Spleen (tissue), 11 donors: ENCODE data around the gene DOCK2. TPM values are rescaled to one million over a fixed set of nuclear protein-coding genes. Genes with fewer than 3 reads are reported as not detected.

Experiments
- DNase-seq: peaks from one replicate; pipeline ENCODE4 v3.0.0-alpha.2; 2020
- H3K27ac ChIP-seq, 8 donors: fragments of 200-600 bp; sonication (generic) in 7 of 8; 1 replicate in 4 of 8; 2 replicates in 4 of 8; pipeline versions ENCODE4 v1.5.0 to v1.8.0; 2016 to 2021; ENCODE audit warnings: inconsistent platforms in 4 of 8, mild to moderate bottlenecking in 4 of 8, moderate library complexity in 1 of 8
- H3K27me3 ChIP-seq, 7 donors: fragments of 200-600 bp; sonication (generic) in 6 of 7; replicated peaks in 1 of 7; 1 replicate in 4 of 7; 2 replicates in 3 of 7; pipeline versions ENCODE4 v1.5.0 to v1.8.0; 2016 to 2021; ENCODE audit warnings: inconsistent platforms in 3 of 7, mild to moderate bottlenecking in 1 of 7
- H3K36me3 ChIP-seq, 6 donors: fragments of 200-600 bp; sonication (generic) in 5 of 6; 1 replicate in 4 of 6; 2 replicates in 2 of 6; pipeline versions ENCODE4 v1.5.0 to v1.8.0; 2016 to 2021; ENCODE audit warnings: inconsistent platforms in 2 of 6
- H3K4me1 ChIP-seq, 6 donors: fragments of 200-600 bp; sonication (generic) in 5 of 6; 1 replicate in 3 of 6; 2 replicates in 3 of 6; pipeline versions ENCODE4 v1.5.0 to v1.8.0; 2016 to 2021; ENCODE audit warnings: inconsistent platforms in 3 of 6
- H3K4me3 ChIP-seq, 8 donors: fragments of 200-600 bp; sonication (generic) in 7 of 8; 1 replicate in 4 of 8; 2 replicates in 4 of 8; pipeline versions ENCODE4 v1.5.0 to v1.8.0; 2016 to 2021; ENCODE audit warnings: inconsistent platforms in 4 of 8, mild to moderate bottlenecking in 4 of 8, moderate library complexity in 2 of 8
- H3K9me3 ChIP-seq, 8 donors: fragments of 200-600 bp; sonication (generic) in 7 of 8; 1 replicate in 4 of 8; 2 replicates in 4 of 8; pipeline versions ENCODE4 v1.5.0 to v1.8.0; 2016 to 2021; ENCODE audit warnings: inconsistent platforms in 4 of 8
- CTCF ChIP-seq, 11 experiments: fragments of 200-600 bp in 7 of 11; fragments of 450-650 bp in 4 of 11; sonication (generic) in 4 of 11; IDR thresholded peaks in 8 of 11; conservative IDR thresholded peaks in 3 of 11; 1 replicate in 7 of 11; 2 replicates in 4 of 11; pipeline versions ENCODE4 v1.4.0 to v1.8.0; 2016 to 2021; ENCODE audit warnings: antibody characterized with exemption in 11 of 11, inconsistent platforms in 4 of 11, mild to moderate bottlenecking in 1 of 11
- POLR2A ChIP-seq, 3 donors: fragments of 450-650 bp; IDR thresholded peaks; one replicate each; pipeline ENCODE4 v1.5.1; 2017; ENCODE audit warnings: antibody characterized with exemption in 3 of 3, mild to moderate bottlenecking in 1 of 3
- POLR2AphosphoS5 ChIP-seq, 3 donors: sonication (generic); formaldehyde crosslinking; IDR thresholded peaks; one replicate each; pipeline ENCODE4 v1.5.1; 2017; ENCODE audit warnings: antibody characterized with exemption in 3 of 3
- WGBS, 5 donors: extraction: QIAGEN DNeasy Blood & Tissue Kit in 3 of 5; methylation state at CpG; one replicate each; pipeline versions ENCODE4 v1.1.5 to v1.1.7; 2013 to 2018; 5-methylcytosine and 5-hydroxymethylcytosine counted together
- intact Hi-C: fragments of 100-400 bp; cut with DNase I; formaldehyde crosslinking; loops from one replicate; pipeline ENCODE4 v1.15.0; 2023; ENCODE audit warnings: low total_unique reads
- polyA plus RNA-seq, 3 donors: library from polyadenylated mRNA; stranded (reverse); fragments of 200-250 nt; gene quantifications; one replicate each; pipeline ENCODE4 v1.2.1, GENCODE V29; 2013
- total RNA-seq, 7 donors: library from RNA; depleted of rRNA in 3 of 7; stranded (reverse); fragments of >200 nt in 3 of 7; fragmentation: NEBNext Ultra II Directional in 4 of 7; extraction: Animal tissue kit (Norgen Biotek cat#: 25700) in 4 of 7; gene quantifications; one replicate each; pipeline versions ENCODE4 v1.1.0 to v1.2.1, GENCODE V29; 2016 to 2021
- donor health status: healthy with polysubstance abuse.
- donor health status: DM: no; HTN: no; CAD: no; lungs with moderate emphysema.
- donor health status: DM: no; HTN: no; CAD: no.
- donor health status: Bipolar disorder and iron deficiency.
- donor health status: healthy.
- donor health status: DM: no; HTN: no; CAD: no.
- donor health status: DM: yes; HTN: yes; CAD: no.

The DOCK2 gene
- total and polyA plus RNA-seq, 10 donors, result 30.6 to 321 (median 198) TPM

GRCh38 chr5:170039830-170040229 is 402.8 kb downstream of the DOCK2 start:
- no peak overlapping the region for H3K27ac ChIP-seq
- DNase-seq, result no peak
- H3K27me3 ChIP-seq, result no peaks in the 10 kb centered on the region
- TF ChIP-seq POLR2AphosphoS5 (IDR thresholded peaks at IDR 0.05) (no peak), CTCF (IDR thresholded peaks at IDR 0.05 in 8 of 11, conservative IDR thresholded peaks at IDR 0.05 in 3 of 11) (no peak), POLR2A (IDR thresholded peaks at IDR 0.05) (no peak)
- intact Hi-C loops, result no loop called here
- no peaks in the 10 kb centered on the region for H3K9me3 ChIP-seq
- H3K4me3 ChIP-seq, result no peak overlapping the region
- H3K36me3 ChIP-seq, result peaks cover 6 to 100% (median 72%) of the 10 kb centered on the region in 6 donors
- WGBS, 5 donors, result 93 to 96% (median 94%) methylated on average over 3 of the region's 3 CpGs
- no peaks in the 10 kb centered on the region for H3K4me1 ChIP-seq

- peaks cover 6 to 100% (median 95%) of the 10 kb centered on the region in 6 donors for H3K36me3 ChIP-seq
- no peak overlapping the region for H3K27ac ChIP-seq
- DNase-seq, result no peak
- H3K4me3 ChIP-seq, result no peak overlapping the region
- H3K9me3 ChIP-seq, result no peaks in the 10 kb centered on the region
- intact Hi-C loops, result no loop called here
- no peaks in the 10 kb centered on the region for H3K27me3 ChIP-seq
- TF ChIP-seq POLR2A (IDR thresholded peaks at IDR 0.05), result no peak
- TF ChIP-seq CTCF (IDR thresholded peaks at IDR 0.05 in 8 of 11, conservative IDR thresholded peaks at IDR 0.05 in 3 of 11), result no peak
- TF ChIP-seq POLR2AphosphoS5 (IDR thresholded peaks at IDR 0.05), result no peak
- WGBS, 5 donors, result 82 to 92% (median 87%) methylated on average over 3 of the region's 3 CpGs
- no peaks in the 10 kb centered on the region for H3K4me1 ChIP-seq
Measured at GRCh38 chr5:170046241-170046640, 409.2 kb downstream of the DOCK2 start.

GRCh38 chr5:170049713-170050112 is 412.6 kb downstream of the DOCK2 start:
- H3K27ac ChIP-seq, result no peak overlapping the region
- no peaks in the 10 kb centered on the region for H3K4me1 ChIP-seq
- WGBS, 5 donors, result 79 to 98% (median 84%) methylated on average over 3 of the region's 3 CpGs
- H3K4me3 ChIP-seq, result no peak overlapping the region
- H3K9me3 ChIP-seq, result no peaks in the 10 kb centered on the region
- intact Hi-C loops, result no loop called here
- TF ChIP-seq CTCF (IDR thresholded peaks at IDR 0.05 in 8 of 11, conservative IDR thresholded peaks at IDR 0.05 in 3 of 11) (no peak), POLR2A (IDR thresholded peaks at IDR 0.05) (no peak), POLR2AphosphoS5 (IDR thresholded peaks at IDR 0.05) (no peak)
- H3K36me3 ChIP-seq, result peaks cover 0 to 100% (median 90%) of the 10 kb centered on the region in 6 donors
- DNase-seq, result no peak
- no peaks in the 10 kb centered on the region for H3K27me3 ChIP-seq

GRCh38 chr5:170053896-170054295 is 416.8 kb downstream of the DOCK2 start:
- intact Hi-C loops, result no loop called here
- H3K4me1 ChIP-seq, result no peaks in the 10 kb centered on the region
- H3K27ac ChIP-seq, result no peak overlapping the region
- H3K9me3 ChIP-seq, result peaks cover 0 to 9% (median 0%) of the 10 kb centered on the region in 8 donors
- DNase-seq, result no peak
- 64 to 88% (median 80%) methylated on average over 1 of the region's 1 CpG for WGBS, 5 donors
- TF ChIP-seq POLR2A (IDR thresholded peaks at IDR 0.05) (no peak), POLR2AphosphoS5 (IDR thresholded peaks at IDR 0.05) (peak in 1 of 3 donors; percentile 48)
- no peak overlapping the region for H3K4me3 ChIP-seq
- no peaks in the 10 kb centered on the region for H3K27me3 ChIP-seq
- H3K36me3 ChIP-seq, result peaks cover 0 to 100% (median 88%) of the 10 kb centered on the region in 6 donors

GRCh38 chr5:170055606-170056005 is 418.5 kb downstream of the DOCK2 start:
- TF ChIP-seq CTCF (IDR thresholded peaks at IDR 0.05 in 8 of 11, conservative IDR thresholded peaks at IDR 0.05 in 3 of 11) (no peak), POLR2A (IDR thresholded peaks at IDR 0.05) (no peak), POLR2AphosphoS5 (IDR thresholded peaks at IDR 0.05) (no peak)
- no peak for DNase-seq
- Histone ChIP-seq H3K27ac (no peak overlapping the region), H3K9me3 (peaks cover 0 to 9% (median 0%) of the 10 kb centered on the region in 8 donors), H3K4me1 (no peaks in the 10 kb centered on the region), H3K27me3 (no peaks in the 10 kb centered on the region), H3K4me3 (no peak overlapping the region), H3K36me3 (peaks cover 0 to 100% (median 79%) of the 10 kb centered on the region in 6 donors)
- intact Hi-C loops, result no loop called here
- WGBS, 5 donors, result 84 to 94% (median 86%) methylated on average over 2 of the region's 2 CpGs
